ENCODE data around the gene ARPC5. TPM values are rescaled to one million over a fixed set of nuclear protein-coding genes. Genes with fewer than 3 reads are reported as not detected.

ARPC5 gene
- total and polyA plus RNA-seq, 9 of the 15 experiments (the other 6 are each of a cell fraction or from before 2014, with no cell fraction given) = 71.8 to 150 (median 91.6) TPM

DNA sequence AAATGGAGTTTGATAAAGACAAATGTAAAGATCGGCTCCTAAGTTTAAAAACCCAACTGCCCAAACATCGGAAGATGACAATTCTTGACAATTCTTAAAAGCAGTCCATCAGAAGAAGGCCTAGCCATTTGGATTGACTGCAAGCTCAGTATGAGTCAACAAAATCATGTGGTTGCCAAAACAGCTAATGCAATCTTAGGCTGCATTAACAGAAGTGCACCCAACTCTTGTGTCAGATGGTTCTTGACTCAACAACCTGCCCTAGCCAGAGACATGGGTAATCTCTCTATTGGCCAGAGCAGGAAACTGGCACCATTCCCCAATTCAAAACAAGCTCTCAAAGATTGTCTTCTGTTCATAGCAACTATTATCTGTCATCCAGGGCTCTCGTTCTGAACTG is 35.4 kb downstream of the ARPC5 start (continued):
- TF ChIP-seq, protein P1, sequence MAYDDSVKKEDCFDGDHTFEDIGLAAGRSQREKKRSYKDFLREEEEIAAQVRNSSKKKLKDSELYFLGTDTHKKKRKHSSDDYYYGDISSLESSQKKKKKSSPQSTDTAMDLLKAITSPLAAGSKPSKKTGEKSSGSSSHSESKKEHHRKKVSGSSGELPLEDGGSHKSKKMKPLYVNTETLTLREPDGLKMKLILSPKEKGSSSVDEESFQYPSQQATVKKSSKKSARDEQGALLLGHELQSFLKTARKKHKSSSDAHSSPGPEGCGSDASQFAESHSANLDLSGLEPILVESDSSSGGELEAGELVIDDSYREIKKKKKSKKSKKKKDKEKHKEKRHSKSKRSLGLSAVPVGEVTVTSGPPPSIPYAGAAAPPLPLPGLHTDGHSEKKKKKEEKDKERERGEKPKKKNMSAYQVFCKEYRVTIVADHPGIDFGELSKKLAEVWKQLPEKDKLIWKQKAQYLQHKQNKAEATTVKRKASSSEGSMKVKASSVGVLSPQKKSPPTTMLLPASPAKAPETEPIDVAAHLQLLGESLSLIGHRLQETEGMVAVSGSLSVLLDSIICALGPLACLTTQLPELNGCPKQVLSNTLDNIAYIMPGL (CRISPR knock-in tag; IDR thresholded peaks at IDR 0.05) = no peak
- TF ChIP-seq XRCC4 (IDR thresholded peaks at IDR 0.05; ENCODE audit: extremely low read depth, insufficient read depth, insufficient read length) (no peak), ZNF146 (CRISPR knock-in tag; IDR thresholded peaks at IDR 0.05; ENCODE audit: unreplicated experiment) (no peak), FOXA1 (IDR thresholded peaks at IDR 0.05; ENCODE audit: borderline replicate concordance) (no peak), JUNB (CRISPR knock-in tag; conservative IDR thresholded peaks at IDR 0.05) (no peak), TRIM28 (IDR thresholded peaks at IDR 0.05) (no peak), NR2C2 (CRISPR knock-in tag; IDR thresholded peaks at IDR 0.05) (no peak), NR2C2 (tag; IDR thresholded peaks at IDR 0.05) (peak; percentile 47; the same call in 1 of the 2 replicates), ZNF695 (CRISPR knock-in tag; IDR thresholded peaks at IDR 0.05) (no peak)
- TF ChIP-seq, protein P2, sequence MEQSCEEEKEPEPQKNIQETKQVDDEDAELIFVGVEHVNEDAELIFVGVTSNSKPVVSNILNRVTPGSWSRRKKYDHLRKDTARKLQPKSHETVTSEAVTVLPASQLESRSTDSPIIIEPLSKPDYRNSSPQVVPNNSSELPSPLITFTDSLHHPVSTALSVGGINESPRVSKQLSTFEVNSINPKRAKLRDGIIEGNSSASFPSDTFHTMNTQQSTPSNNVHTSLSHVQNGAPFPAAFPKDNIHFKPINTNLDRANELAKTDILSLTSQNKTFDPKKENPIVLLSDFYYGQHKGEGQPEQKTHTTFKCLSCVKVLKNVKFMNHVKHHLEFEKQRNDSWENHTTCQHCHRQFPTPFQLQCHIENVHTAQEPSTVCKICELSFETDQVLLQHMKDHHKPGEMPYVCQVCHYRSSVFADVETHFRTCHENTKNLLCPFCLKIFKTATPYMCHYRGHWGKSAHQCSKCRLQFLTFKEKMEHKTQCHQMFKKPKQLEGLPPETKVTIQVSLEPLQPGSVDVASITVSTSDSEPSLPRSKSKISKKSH (CRISPR knock-in tag; IDR thresholded peaks at IDR 0.05) = no peak
- TF ChIP-seq, protein P3, sequence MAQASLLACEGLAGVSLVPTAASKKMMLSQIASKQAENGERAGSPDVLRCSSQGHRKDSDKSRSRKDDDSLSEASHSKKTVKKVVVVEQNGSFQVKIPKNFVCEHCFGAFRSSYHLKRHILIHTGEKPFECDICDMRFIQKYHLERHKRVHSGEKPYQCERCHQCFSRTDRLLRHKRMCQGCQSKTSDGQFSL (CRISPR knock-in tag; IDR thresholded peaks at IDR 0.05) = no peak
- TF ChIP-seq, protein P3 (tag; IDR thresholded peaks at IDR 0.05) = no peak
- TF ChIP-seq, protein P4, sequence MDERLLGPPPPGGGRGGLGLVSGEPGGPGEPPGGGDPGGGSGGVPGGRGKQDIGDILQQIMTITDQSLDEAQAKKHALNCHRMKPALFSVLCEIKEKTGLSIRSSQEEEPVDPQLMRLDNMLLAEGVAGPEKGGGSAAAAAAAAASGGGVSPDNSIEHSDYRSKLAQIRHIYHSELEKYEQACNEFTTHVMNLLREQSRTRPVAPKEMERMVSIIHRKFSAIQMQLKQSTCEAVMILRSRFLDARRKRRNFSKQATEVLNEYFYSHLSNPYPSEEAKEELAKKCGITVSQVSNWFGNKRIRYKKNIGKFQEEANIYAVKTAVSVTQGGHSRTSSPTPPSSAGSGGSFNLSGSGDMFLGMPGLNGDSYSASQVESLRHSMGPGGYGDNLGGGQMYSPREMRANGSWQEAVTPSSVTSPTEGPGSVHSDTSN (CRISPR knock-in tag; IDR thresholded peaks at IDR 0.05; ENCODE audit: low read depth) = no peak
- TF ChIP-seq, protein P4 (tag; conservative IDR thresholded peaks at IDR 0.05; ENCODE audit: low read depth) = 0 out of 2 replicates have a peak, but pooled peaks have one; percentile 29
- TF ChIP-seq, protein P5, sequence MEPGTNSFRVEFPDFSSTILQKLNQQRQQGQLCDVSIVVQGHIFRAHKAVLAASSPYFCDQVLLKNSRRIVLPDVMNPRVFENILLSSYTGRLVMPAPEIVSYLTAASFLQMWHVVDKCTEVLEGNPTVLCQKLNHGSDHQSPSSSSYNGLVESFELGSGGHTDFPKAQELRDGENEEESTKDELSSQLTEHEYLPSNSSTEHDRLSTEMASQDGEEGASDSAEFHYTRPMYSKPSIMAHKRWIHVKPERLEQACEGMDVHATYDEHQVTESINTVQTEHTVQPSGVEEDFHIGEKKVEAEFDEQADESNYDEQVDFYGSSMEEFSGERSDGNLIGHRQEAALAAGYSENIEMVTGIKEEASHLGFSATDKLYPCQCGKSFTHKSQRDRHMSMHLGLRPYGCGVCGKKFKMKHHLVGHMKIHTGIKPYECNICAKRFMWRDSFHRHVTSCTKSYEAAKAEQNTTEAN (CRISPR knock-in tag; IDR thresholded peaks at IDR 0.05) = no peak

All from K562 (cell line).